NB4 (cell line): ENCODE data around the gene PELI2.

Source experiments
- MYC ChIP-seq: IDR thresholded peaks from 2 replicates; pipeline ENCODE4 v1.6.1; 2011; ENCODE audit warnings: low read depth, low read length
- POLR2A ChIP-seq: IDR thresholded peaks from 2 replicates; pipeline ENCODE4 v1.6.1; 2011; ENCODE audit warnings: mild to moderate bottlenecking; ENCODE audit not compliant: insufficient read length; ENCODE audit errors: extremely low read depth
- TF ChIP-seq, protein P1 (sequence below): IDR thresholded peaks from one replicate; pipeline ENCODE4 v1.5.1; 2012; ENCODE audit warnings: low read depth, low read length
- TF ChIP-seq, protein P2 (sequence below): IDR thresholded peaks from 2 replicates; pipeline ENCODE4 v1.6.1; 2011; ENCODE audit warnings: low read depth, low read length

GRCh38 chr14:56154321-56154720, 36.1 kb downstream of the PELI2 start:
- TF ChIP-seq, protein P1, sequence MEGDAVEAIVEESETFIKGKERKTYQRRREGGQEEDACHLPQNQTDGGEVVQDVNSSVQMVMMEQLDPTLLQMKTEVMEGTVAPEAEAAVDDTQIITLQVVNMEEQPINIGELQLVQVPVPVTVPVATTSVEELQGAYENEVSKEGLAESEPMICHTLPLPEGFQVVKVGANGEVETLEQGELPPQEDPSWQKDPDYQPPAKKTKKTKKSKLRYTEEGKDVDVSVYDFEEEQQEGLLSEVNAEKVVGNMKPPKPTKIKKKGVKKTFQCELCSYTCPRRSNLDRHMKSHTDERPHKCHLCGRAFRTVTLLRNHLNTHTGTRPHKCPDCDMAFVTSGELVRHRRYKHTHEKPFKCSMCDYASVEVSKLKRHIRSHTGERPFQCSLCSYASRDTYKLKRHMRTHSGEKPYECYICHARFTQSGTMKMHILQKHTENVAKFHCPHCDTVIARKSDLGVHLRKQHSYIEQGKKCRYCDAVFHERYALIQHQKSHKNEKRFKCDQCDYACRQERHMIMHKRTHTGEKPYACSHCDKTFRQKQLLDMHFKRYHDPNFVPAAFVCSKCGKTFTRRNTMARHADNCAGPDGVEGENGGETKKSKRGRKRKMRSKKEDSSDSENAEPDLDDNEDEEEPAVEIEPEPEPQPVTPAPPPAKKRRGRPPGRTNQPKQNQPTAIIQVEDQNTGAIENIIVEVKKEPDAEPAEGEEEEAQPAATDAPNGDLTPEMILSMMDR = no peak
- TF ChIP-seq, protein P2, sequence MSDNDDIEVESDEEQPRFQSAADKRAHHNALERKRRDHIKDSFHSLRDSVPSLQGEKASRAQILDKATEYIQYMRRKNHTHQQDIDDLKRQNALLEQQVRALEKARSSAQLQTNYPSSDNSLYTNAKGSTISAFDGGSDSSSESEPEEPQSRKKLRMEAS = no peak
- no peak for TF ChIP-seq POLR2A
- TF ChIP-seq MYC = no peak
